ENCODE data around the gene LVRN.

The LVRN gene

GRCh38 chr5:115961381-115962238, 665 bp upstream of the LVRN start:
- no peak for DNase-seq (ENCODE audit: low spot score)

DNA sequence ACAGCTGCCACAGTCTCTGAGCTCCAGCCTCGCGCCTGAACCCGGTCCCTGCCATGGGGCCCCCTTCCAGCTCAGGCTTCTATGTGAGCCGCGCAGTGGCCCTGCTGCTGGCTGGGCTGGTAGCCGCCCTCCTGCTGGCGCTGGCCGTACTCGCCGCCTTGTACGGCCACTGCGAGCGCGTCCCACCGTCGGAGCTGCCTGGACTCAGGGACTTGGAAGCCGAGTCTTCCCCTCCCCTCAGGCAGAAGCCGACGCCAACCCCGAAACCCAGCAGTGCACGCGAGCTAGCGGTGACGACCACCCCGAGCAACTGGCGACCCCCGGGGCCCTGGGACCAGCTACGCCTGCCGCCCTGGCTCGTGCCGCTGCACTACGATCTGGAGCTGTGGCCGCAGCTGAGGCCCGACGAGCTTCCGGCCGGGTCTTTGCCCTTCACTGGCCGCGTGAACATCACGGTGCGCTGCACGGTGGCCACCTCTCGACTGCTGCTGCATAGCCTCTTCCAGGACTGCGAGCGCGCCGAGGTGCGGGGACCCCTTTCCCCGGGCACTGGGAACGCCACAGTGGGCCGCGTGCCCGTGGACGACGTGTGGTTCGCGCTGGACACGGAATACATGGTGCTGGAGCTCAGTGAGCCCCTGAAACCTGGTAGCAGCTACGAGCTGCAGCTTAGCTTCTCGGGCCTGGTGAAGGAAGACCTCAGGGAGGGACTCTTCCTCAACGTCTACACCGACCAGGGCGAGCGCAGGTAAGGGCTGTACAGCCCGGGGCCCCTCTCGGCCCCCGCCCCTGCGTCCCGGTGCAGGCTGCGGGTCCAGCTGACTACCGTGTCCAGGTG, 509 bp downstream of the LVRN start:
- peak; percentile 45 for DNase-seq (ENCODE audit: low spot score)

DNA sequence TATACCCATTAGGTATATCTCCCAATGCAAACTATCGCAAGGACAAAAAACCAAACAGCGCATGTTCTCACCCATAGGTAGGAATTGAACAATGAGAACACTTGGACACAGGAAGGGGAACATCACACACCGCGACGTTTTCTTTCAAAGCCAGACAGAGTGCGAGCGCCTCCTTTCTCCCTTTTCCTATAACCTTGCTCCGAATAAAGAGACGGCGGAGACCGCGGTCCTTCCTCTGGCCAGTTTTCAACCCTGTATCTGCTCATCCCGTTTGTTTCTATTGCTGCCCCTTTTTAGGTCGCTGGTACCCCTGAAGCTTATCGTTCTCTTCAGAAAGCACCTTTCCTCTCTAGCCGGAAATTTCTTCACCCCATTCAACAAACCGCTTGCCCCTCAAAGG, 1.3 kb downstream of the LVRN start:
- DNase-seq (ENCODE audit: low spot score), result no peak

- DNase-seq (ENCODE audit: low spot score), result no peak
Observed at GRCh38 chr5:115968770-115969169, 6.5 kb downstream of the LVRN start.

DNA sequence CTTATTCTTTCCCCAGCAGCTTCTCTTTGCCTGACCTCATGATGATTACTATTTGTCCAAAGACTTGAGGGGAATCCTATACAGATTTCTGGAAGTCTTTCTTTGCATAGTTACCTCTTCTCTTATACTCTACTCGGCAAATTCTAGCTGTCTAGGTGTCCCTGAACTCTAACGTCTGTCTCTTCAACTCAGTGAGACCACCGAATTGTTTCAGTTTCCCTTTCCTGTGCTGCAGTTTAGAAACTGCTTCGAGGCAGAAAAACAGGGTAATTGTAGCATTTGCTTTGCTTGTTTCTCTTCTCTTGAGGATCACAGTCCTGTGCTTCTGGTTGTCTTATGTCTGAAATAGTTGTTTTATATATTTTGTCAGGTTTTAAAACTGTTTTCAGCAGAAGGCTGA, 14.8 kb downstream of the LVRN start:
- no peak for DNase-seq (ENCODE audit: low spot score)

- DNase-seq (ENCODE audit: low spot score), result no peak
Observed at GRCh38 chr5:115977988-115978387, 15.7 kb downstream of the LVRN start.

DNA sequence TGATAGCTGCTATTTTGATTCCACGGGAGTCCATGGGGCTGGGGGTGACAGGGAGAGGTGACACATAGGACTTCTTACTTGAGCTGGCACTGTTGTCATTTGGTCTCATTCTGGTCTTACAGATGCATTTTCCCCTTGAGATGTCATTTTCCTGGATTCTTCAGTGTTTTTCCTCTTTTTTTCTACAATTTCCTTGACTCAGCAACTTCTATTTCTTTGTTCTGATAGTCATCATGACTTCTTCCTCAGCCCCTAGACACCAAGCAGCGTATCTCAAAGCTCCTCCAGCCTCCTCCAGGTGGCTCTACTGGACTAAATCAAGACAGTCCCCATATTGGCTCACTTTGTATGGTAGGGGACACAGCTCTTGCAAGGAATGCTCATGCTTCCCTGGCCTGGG, 16.5 kb downstream of the LVRN start:
- DNase-seq (ENCODE audit: low spot score), result no peak

DNA sequence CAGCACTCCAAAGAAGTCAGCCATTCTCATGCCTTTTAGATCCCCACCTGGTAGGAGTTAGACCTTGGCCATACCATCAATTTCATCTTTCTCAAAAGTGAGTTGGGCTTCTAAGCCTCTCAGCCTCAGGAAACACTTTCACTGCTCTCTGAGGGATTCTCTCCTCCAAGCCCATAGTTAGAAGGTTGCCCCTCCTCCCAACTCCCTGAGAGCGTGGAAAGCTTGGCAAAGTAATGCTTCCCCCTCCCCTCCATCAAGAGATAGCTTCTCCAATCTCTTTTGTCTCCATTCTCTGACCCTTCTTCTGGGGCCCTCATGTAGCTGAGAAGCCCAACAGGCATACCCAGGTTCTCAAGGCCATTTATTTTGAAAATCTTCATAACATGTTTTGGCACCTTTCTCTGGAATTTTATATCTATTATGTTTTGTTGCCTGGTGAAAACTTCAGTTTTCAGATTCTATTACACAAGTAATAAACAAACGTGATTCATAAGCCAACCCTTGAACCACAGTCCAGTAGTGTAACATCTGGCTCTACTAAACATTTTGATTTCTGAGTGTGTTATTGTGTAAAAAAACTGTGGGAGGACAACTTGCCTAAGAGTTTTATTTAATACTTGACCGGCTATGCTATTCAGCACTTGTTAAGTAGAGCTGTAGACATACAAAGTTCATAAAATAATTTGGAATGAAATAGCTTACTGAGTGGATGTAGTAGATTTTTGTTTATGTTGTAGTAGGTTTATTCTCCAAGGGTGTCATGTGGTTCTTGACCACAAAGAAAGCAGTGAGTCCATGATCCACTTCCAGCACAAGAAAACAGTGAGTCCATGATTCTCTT, 17.1 kb downstream of the LVRN start:
- DNase-seq (ENCODE audit: low spot score), result no peak

DNA sequence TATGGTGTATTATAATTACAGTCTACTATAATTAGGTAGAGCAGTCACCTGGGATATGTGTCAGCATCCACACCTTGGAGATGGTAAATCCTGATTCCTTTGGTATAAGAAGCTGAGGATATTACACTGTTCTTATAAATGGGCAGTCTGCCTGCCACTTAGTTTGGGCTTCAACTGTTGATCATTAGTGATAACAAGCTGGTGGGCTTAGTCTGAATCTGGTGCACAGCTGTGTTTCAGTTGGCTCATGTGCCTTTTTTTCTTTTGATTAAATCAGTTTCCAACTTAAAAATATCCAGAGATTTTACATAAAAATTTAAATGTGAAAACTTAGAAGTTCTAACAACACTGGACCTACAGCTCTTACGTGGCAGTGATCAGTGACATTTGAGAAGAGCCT, 21.2 kb downstream of the LVRN start:
- no peak for DNase-seq (ENCODE audit: low spot score)

- DNase-seq (ENCODE audit: low spot score), result no peak
Observed at GRCh38 chr5:115985802-115986757, 23.8 kb downstream of the LVRN start.

- no peak for DNase-seq (ENCODE audit: low spot score)
Observed at GRCh38 chr5:115988002-115988401, 25.7 kb downstream of the LVRN start.

GRCh38 chr5:115992848-115993350, 30.6 kb downstream of the LVRN start:
- DNase-seq (ENCODE audit: low spot score), result no peak

DNA sequence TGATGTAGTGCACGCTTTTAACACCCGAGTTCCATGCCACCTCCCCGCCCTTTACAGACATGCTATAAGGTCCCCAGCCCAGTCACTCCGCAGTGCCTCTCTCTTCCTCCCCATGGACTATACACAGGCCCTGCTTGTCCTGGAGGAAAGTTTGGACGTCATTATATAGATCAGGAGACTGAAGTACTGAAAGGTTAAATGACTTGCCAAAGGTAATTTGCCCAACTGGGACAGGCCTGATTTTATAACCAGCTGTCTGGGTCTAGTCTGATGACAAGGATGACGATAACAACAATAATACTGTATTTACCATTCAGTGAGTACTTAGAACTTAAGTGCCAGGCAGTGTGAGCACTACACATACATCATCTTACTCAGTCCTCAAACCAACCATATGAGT, 33.1 kb downstream of the LVRN start:
- no peak for DNase-seq (ENCODE audit: low spot score)

DNA sequence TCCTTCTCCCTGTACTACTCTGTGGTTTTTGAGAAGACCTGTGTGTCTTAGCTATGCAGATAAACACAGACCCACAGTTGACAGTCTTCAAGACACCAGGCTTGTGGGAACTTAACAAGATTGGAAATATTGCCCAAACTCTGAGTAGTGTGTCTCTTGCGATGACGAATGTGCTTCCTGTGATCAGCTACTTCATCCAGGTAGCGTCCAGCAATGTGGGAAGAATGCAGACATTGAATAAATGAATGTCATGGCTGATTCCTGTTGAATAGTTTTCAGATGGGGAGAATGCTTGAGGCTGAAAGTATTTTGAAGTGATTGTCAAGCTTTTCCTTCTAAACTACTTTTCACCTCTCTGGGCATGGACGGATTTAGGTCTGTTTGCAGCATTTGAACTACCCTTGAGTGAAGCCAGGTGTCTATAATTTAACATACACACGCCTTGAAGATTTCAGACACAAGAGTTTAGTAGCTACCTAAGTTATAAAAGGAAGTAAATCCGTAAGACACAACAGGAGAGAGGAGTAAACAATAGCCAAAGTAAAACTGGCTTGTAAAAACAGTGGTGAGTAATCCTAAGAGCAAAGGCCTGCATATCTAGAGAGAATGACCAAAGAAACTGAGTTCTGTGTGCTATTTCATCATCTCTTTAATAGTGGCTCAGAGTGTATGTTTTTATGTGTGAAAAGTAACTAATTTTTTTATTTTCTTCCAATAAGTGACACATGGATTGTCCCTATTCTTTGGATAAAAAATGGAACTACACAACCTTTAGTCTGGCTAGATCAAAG, 40.0 kb downstream of the LVRN start:
- no peak for DNase-seq (ENCODE audit: low spot score)

- no peak for DNase-seq (ENCODE audit: low spot score)
Observed at GRCh38 chr5:116004248-116004647, 42.0 kb downstream of the LVRN start.

DNA sequence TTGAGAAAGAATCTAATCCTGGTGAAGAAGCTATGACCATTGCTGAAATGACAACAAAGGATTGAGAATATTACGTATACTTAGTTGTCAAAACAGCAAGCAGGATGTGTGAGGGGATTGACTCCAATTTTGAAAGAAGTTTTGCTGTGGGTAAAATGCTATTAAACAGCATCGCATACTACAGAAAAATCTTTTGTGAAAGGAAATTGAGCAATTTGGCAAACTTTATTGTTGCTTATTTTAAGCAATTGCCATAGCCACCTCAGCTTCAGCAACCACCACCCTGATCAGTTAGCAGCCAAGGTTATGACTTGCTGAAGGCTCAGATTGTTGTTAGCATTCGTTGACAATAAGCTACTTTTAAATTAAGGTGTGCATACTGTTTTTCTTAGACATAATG, 47.5 kb downstream of the LVRN start:
- DNase-seq (ENCODE audit: low spot score), result no peak

DNA sequence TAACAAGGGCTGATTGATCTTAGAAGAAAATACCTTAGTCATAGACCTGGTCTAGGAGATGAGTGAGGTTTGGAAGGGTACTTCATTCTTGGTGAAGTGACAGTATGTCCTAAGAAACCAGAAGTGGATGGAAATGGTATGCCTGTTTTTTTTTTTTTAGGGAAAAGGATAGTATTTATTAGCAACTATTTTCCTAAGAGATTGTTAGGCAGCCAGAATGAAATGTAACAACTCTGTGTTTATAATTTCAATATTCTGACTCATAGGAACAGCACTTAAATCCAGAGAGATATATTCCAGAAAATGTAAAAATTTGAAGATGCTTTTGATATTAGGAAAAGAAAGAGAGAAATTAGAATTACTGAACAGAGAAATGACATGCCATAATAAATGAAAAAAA, 48.8 kb downstream of the LVRN start:
- DNase-seq (ENCODE audit: low spot score), result no peak

GRCh38 chr5:116013207-116013785, 51.0 kb downstream of the LVRN start:
- DNase-seq (ENCODE audit: low spot score), result no peak

DNA sequence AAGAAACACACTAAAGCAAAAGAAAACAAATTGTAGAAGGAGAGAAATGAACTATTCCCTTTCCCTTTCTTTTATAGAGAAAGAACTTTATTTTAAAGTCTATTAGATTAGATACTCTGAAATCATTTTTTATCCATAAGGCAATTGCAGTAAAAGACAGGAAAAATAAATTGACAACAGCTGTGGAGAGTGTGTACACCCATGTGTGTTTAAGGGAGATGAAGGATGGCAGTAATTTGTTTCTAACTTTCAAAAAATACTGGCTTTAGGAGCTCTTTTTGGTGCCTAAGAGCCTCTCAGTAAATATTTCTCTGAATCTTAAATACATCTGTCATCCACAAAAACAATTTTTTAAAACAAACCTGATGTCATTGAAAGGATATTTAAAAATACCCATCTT, 51.7 kb downstream of the LVRN start:
- DNase-seq (ENCODE audit: low spot score), result no peak

- DNase-seq (ENCODE audit: low spot score), result no peak
Observed at GRCh38 chr5:116023619-116024018, 61.3 kb downstream of the LVRN start.
